Left kidney (tissue), 2 donors: ENCODE measurements around the gene RPP14. TPM values are rescaled to one million over a fixed set of nuclear protein-coding genes. Genes with fewer than 3 reads are reported as not detected.
A peak's percentile ranks its signal among the peaks of the same experiment; 100 is the strongest.
"Not testable (repeated sequence)": the region's sequence is repeated elsewhere in the genome, so short reads cannot be mapped to it uniquely, and the experiment has no call there.

ENCODE experiments used
- DNase-seq: peaks from one replicate; pipeline ENCODE4 v3.0.0-alpha.2; 2013
- polyA plus RNA-seq: library from polyadenylated mRNA; unstranded; fragments of 120-200 nt; gene quantifications from one replicate; pipeline ENCODE4 v1.2.1, GENCODE V29; 2013; ENCODE audit not compliant: insufficient read length

RPP14 gene
- polyA plus RNA-seq, 1 donor = 27.4 TPM

GRCh38 chr3:58288964-58289613 lies 17.0 kb upstream of the RPP14 start:
- DNase-seq = not testable (repeated sequence)

DNA sequence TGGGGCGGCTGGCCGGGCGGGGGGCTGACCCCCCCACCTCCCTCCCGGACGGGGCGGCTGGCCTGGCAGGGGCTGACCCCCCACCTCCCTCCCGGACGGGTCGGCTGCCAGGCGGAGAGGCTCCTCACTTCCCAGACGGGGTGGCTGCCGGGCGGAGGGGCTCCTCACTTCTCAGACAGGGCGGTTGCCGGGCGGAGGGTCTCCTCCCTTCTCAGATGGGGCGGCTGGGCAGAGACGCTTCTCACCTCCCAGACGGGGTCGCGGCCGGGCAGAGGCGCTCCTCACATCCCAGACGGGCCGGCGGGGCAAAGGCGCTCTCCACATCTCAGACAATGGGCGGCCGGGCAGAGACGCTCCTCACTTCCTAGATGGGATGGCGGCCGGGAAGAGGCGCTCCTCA lies 15.6 kb upstream of the RPP14 start:
- DNase-seq = not testable (repeated sequence)

DNA sequence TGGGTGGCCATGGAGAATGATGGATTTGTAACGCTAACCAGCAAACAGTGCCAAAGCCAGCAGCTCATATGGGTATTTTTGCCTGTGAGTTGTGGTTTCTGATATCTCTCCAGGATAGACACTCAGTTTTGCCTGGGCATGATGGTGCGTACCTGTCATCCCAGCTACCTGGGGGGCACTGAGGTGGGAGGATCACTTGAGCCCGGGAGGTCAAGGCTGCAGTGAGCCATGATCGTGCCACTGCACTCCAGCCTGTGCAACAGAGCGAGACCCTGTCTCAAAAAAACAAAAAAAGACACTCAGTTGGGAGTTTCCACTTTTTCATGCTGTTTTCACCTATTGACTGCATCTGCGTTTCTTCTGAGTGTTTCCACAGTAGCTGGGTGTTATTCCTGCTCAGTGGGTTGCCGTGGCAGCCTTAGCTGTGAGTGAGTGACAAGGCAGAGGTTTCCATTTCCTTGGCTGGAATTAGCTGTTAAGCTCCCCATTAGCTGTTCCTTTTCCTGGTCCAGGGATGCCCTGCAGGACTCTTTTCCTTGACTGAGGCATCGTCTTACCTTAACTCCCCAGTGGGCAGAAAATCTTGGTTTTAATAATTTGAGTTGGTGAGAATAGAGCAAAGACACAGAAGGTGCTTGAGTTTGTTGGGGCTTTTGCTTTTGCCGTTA lies 14.2 kb upstream of the RPP14 start:
- DNase-seq = no peak

DNA sequence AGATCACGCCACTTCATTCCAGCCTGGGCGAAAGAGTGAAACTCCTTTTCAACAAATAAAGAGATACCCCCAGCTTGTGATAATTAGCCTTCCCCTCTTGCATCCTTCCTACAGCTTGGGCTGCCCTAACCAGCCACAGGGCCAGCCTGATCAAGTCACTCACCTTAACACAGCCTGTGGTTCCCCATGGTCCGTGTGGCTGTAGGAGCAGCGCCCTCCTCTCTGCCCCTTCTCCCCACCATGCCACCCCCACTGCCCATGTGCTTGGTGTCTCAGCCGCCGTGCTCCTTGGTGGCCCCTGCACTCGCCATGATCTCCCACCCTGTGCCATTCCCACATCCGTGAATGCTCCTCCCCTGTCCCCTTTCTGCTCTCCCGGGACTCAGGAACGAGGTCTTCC lies 13.2 kb upstream of the RPP14 start:
- DNase-seq = no peak

- no peak for DNase-seq
These were observed 12.5 kb upstream of the RPP14 start for GRCh38 chr3:58293516-58293915.

- DNase-seq = no peak
These were observed 9.8 kb upstream of the RPP14 start for GRCh38 chr3:58296269-58296668.

DNA sequence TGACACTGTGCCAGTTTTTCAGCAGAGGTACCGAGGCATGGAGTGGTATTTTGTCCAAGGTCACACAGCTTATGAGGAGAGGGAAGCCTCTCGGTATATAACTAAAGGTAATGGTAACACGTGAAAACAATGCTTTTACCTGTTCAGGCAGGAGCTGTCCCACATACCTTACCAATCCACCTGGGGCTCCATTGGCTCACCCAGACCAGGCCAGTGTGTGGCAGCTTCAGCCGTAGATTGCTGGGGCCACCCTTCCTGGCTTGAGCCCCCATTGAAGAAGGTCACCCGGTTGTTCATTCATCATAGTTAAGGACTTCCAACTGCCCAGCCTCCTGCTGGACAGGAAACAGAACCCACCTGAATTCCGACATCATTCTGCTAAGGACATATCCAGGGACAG lies 9.2 kb upstream of the RPP14 start:
- DNase-seq = no peak

GRCh38 chr3:58298190-58298589 lies 7.9 kb upstream of the RPP14 start:
- no peak for DNase-seq

- no peak for DNase-seq
These were observed 7.0 kb upstream of the RPP14 start for GRCh38 chr3:58299075-58299474.

DNA sequence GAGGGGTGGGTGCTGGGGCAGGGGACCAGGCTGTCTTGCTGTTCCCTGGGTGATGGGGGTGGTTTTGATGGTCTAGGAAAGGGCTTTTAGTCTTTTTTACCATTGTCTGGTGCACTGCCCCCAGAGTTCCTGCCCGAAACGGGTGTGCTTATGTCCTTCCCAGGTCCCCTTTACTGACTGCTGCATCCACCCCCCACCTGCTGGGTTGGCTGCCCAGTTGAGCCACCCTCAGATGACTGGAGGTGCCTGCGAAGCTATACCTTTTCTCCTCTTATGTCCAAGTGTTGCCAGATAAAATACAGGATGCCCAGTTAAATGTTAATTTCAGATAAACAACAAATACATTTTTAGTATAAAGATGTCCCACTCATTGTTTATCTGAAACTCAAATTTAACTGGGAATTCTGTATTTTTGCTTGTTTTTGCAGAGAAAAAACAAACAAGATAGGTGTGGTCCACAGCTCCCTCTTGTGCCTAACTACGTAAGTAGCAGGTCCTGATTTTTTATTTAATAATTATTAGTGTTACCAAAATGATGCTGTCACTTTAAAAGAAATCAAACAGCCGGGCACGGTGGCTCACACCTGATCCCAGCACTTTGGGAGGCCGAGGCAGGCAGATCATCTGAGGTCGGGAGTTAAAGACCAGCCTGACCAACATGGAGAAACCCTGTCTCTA lies 6.1 kb upstream of the RPP14 start:
- no peak for DNase-seq

DNA sequence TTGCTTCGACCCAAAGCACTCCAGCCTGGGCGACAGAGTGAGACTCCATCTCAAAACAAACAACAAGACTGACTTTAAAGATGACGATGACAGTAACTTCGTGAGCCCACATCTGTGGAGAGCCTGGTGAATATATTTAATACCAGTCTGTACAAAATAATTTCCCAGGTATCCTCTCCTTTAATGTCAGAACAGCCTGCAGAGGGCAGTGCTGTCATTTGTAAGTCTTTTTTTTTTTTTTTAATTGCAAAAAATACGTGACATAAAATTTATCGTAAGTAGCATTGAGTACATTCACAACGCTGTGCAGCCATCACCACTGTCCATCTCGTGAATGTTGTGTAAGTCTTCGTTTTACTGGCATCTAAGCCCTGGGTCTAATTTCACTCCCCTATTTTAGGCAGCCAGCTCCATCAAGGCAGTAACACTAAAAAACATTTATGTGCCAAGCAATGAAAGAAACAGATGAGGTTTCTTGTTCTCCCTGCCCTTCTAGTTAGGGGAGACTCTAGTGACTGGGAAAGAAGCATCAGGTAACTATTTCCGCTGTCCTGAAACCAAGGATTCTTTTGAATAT lies 1.7 kb downstream of the RPP14 start:
- peak; percentile 29 for DNase-seq

DNA sequence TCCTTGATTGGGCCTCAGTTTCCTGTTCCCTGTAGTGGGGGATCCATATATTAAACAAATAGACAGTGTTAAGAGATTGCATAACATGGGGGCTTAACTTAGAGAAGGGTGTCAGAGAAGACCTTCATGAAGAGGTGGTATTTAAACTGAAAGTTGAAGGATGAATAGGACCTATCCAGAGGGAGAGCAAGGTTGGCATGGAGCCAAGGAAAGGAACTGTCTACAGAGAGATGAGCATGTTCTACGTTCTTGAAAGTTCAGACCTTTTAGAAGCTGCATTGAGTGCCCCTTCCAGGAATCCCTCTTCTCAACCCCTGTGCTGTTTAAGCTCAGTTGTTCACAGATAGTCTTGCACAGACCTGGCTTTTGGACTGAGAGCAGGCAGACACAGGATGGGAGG lies 2.7 kb downstream of the RPP14 start:
- DNase-seq = no peak

DNA sequence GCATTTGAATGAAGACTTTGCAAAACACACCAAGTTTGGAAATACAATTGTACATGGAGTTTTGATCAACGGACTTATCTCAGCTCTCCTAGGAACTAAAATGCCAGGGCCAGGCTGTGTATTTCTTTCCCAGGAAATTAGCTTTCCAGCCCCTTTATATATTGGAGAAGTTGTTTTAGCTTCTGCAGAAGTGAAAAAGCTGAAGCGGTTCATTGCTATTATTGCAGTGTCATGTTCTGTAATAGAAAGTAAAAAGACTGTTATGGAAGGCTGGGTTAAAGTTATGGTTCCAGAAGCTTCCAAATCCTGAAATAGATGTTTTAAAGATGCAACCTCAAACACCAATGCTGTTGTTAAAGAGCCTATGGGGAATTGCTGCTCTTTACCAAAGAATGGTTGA lies 11.8 kb downstream of the RPP14 start:
- DNase-seq = no peak

DNA sequence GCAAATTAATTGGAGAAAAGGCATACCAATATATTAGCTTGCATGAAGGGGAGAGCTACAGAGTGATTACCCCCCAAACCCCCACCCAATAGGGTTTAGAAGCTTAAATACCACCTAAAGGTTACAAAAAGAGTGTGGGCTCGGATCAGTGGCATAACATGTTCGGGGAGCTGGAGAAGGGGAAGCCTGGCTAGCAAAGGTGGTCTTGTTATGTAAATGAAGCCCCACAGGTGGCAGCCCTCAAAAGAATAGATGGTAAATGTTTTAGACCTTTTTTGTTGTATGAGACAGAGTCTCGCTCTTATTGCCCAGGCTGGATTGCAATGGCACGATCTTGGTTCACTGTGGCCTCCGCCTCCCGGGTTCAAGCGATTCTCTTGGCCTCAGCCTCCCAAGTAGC lies 15.7 kb downstream of the RPP14 start:
- no peak for DNase-seq

DNA sequence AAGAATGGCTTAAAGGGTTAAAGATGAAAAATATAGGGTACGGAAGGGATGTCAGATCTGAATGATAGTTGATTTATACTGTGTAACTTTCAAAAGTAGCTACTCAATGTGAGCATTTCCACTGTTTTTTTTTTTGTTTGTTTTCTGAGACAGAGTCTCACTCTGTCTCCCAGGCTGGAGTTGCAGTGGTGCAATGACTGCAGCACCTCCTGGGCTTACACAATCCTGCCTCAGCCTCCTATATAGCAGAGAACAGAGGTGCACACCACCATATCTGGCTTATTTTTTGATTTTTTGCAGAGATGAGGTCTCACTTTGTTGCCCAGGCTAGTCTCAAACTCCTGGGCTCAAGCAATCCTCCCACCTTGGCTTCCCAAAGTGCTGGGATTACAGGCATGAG lies 16.7 kb downstream of the RPP14 start:
- DNase-seq = no peak

- DNase-seq = no peak
These were observed 17.7 kb downstream of the RPP14 start for GRCh38 chr3:58323529-58324390.

- DNase-seq = no peak
These were observed 18.6 kb downstream of the RPP14 start for GRCh38 chr3:58324391-58325390.

DNA sequence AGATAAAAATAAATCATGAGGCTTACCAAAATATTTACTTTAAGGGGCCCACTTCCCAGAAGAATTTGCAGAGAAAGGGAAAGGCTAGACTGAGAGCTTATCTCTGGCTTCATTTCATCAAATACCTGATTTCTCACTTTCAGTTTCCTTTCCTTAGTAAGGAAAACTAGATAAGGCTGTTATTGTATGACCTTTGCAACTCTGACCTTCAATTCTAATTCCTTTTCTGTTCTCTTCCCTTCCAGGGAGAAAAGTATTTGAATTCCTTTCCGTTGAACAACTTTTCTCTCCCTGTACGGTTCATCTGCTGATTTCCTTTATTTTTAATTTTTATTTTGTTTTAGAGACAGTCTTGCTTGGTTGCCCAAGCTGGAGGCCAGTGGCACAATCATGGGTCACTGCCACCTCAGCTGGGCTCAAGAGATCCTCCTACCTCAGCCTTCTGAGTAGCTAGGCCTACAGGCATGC lies 19.5 kb downstream of the RPP14 start:
- DNase-seq = no peak

- DNase-seq = no peak
These were observed 20.3 kb downstream of the RPP14 start for GRCh38 chr3:58326267-58326900.
